Choroid plexus epithelial cell (primary cell): Measurements from ENCODE around the gene OR5L1.

ENCODE experiments used
- DNase-seq: peaks from one replicate; pipeline ENCODE4 v3.0.0-alpha.2; 2010; ENCODE audit warnings: low read depth
- H3K4me3 ChIP-seq: 2 replicates; pipeline ENCODE4 v1.5.1; 2011; ENCODE audit warnings: low read depth, mild to moderate bottlenecking, control low read depth, low read length, moderate library complexity
- CTCF ChIP-seq: conservative IDR thresholded peaks from 2 replicates; pipeline ENCODE4 v1.5.1; 2011; ENCODE audit warnings: low read depth, mild to moderate bottlenecking, control low read depth, inconsistent platforms, low read length, moderate library complexity

Gene OR5L1

GRCh38 chr11:55826919-55827318 lies 15.8 kb downstream of the OR5L1 start, which contains the start of gene OR5L2:
OR5L2 (plus strand) TSS chr11:55827219; CDS start chr11:55827219, 0 bp downstream.
- no peak for TF ChIP-seq CTCF
- no peak within 1 kb of the TSS for H3K4me3 ChIP-seq
- DNase-seq: no peak

GRCh38 chr11:55838452-55838851 lies 27.3 kb downstream of the OR5L1 start, which contains the start of gene OR5D16:
OR5D16 (plus strand) TSS chr11:55838752; CDS start chr11:55838752, 0 bp downstream.
- no peak for DNase-seq
- TF ChIP-seq CTCF: no peak
- H3K4me3 ChIP-seq: no peak within 1 kb of the TSS

- H3K4me3 ChIP-seq: no peak overlapping the region
- no peak for DNase-seq
- TF ChIP-seq CTCF: no peak
Measured at GRCh38 chr11:55847453-55847852, 36.3 kb downstream of the OR5L1 start.

GRCh38 chr11:55849037-55849436 lies 37.9 kb downstream of the OR5L1 start:
- H3K4me3 ChIP-seq: no peak overlapping the region
- TF ChIP-seq CTCF: no peak
- no peak for DNase-seq

- no peak for DNase-seq
- no peak overlapping the region for H3K4me3 ChIP-seq
- no peak for TF ChIP-seq CTCF
Measured at GRCh38 chr11:55852141-55852540, 41.0 kb downstream of the OR5L1 start.

- H3K4me3 ChIP-seq: no peak overlapping the region
- TF ChIP-seq CTCF: no peak
- DNase-seq: no peak
Measured at GRCh38 chr11:55854704-55855103, 43.5 kb downstream of the OR5L1 start.
